Measurements from ENCODE around the gene DIP2C. TPM values are rescaled to one million over a fixed set of nuclear protein-coding genes. Genes with fewer than 3 reads are reported as not detected.
"Not testable (repeated sequence)": the region's sequence is repeated elsewhere in the genome, so short reads cannot be mapped to it uniquely, and the experiment has no call there.

Gene DIP2C
- total RNA-seq, 2 experiments from 2014 or later = 2.0 to 2.3 TPM

GRCh38 chr10:408236-408635 lies 281.2 kb downstream of the DIP2C start:
- CTCF ChIA-PET = no interaction called here
- Mint-ChIP-seq H3K36me3 (ENCODE audit: low read depth) (no peaks in the 10 kb centered on the region), H3K27me3 (no peaks in the 10 kb centered on the region), H3K4me1 (peaks cover 2% of the 10 kb centered on the region), H3K9me3 (no peaks in the 10 kb centered on the region), H3K27ac (no peak overlapping the region), H3K4me3 (no peak overlapping the region)
- POLR2A ChIA-PET = interaction anchor here (0.7 kb wide), 1 partner anchor 125 kb away, joined by 3 read pairs; no protein-coding TSS in a partner anchor
- no peak for DNase-seq

DNA sequence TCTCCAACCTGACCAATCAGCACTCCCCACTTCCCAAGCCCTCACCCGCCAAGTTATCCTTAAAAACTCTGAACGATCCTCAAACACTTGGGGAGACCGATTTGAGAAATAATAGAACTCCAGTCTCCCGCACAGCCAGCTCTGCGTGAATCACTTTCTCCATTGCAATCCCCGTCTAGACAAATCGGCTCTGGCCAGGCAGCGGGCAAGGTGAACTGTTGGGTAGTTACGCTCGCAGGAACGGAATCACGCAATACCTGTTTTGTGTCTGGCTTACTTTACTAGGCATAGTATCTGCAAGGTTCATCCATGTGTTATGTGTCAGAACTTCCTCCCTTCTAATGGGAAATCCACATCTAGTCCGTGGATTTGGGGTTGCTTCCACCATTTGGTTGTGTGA lies 282.5 kb downstream of the DIP2C start:
- DNase-seq = no peak
- no peaks in the 10 kb centered on the region for H3K27me3 Mint-ChIP-seq
- POLR2A ChIA-PET = no interaction called here
- no peaks in the 10 kb centered on the region for H3K36me3 Mint-ChIP-seq (ENCODE audit: low read depth)
- no peaks in the 10 kb centered on the region for H3K9me3 Mint-ChIP-seq
- no peak overlapping the region for H3K27ac Mint-ChIP-seq
- no peak overlapping the region for H3K4me3 Mint-ChIP-seq
- H3K4me1 Mint-ChIP-seq = peaks cover 2% of the 10 kb centered on the region
- CTCF ChIA-PET = no interaction called here

- H3K27ac Mint-ChIP-seq = no peak overlapping the region
- ChIA-PET POLR2A (no interaction called here), CTCF (no interaction called here)
- H3K36me3 Mint-ChIP-seq (ENCODE audit: low read depth) = no peaks in the 10 kb centered on the region
- H3K9me3 Mint-ChIP-seq = no peaks in the 10 kb centered on the region
- H3K4me1 Mint-ChIP-seq = no peaks in the 10 kb centered on the region
- DNase-seq = no peak
- H3K4me3 Mint-ChIP-seq = no peak overlapping the region
- H3K27me3 Mint-ChIP-seq = no peaks in the 10 kb centered on the region
These were observed 283.8 kb downstream of the DIP2C start for GRCh38 chr10:405648-406047.

DNA sequence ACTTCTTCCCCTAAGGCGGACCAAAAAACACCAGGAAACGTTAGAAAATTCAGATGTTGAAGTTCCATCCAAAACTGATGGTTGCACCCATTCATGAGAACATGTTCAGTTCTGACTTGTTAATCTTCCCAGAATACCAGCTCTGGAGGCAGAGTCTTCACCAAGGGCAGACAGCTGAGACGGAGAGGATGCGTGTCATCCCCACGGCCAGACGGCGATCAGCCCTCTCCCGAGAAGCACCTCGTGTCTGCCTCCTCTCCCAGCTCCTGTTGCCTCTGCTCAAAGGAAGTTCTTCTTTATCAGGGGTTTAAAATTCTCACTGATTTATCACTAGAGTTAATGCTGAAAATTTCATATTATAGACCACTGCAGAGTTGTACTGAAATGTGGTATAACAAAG lies 284.5 kb downstream of the DIP2C start:
- DNase-seq = no peak
- H3K27ac Mint-ChIP-seq = no peak overlapping the region
- ChIA-PET CTCF (no interaction called here), POLR2A (no interaction called here)
- no peaks in the 10 kb centered on the region for H3K4me1 Mint-ChIP-seq
- no peak overlapping the region for H3K4me3 Mint-ChIP-seq
- H3K9me3 Mint-ChIP-seq = no peaks in the 10 kb centered on the region
- no peaks in the 10 kb centered on the region for H3K36me3 Mint-ChIP-seq (ENCODE audit: low read depth)
- no peaks in the 10 kb centered on the region for H3K27me3 Mint-ChIP-seq

DNA sequence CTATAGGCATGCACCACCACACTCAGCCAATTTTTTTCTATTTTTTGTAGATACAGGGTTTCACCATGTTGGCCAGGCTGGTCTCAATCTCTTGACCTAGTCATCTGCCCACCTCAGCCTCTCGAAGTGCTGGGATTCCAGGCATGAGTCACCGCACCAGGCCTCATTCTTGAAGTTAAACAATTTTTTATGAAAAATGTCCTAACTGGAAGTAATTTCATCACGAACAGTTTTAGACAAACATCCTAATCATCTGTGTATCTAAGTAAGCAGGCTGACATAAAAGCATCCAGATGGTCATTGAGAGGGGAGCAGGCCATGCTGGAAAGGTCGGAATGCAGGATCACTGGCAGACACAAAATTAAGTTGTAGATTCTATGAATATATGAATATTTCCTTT lies 285.1 kb downstream of the DIP2C start:
- no peak overlapping the region for H3K4me3 Mint-ChIP-seq
- H3K27ac Mint-ChIP-seq = no peak overlapping the region
- no peaks in the 10 kb centered on the region for H3K9me3 Mint-ChIP-seq
- DNase-seq = no peak
- POLR2A ChIA-PET = no interaction called here
- no peaks in the 10 kb centered on the region for H3K4me1 Mint-ChIP-seq
- no peaks in the 10 kb centered on the region for H3K27me3 Mint-ChIP-seq
- CTCF ChIA-PET = no interaction called here
- H3K36me3 Mint-ChIP-seq (ENCODE audit: low read depth) = no peaks in the 10 kb centered on the region

DNA sequence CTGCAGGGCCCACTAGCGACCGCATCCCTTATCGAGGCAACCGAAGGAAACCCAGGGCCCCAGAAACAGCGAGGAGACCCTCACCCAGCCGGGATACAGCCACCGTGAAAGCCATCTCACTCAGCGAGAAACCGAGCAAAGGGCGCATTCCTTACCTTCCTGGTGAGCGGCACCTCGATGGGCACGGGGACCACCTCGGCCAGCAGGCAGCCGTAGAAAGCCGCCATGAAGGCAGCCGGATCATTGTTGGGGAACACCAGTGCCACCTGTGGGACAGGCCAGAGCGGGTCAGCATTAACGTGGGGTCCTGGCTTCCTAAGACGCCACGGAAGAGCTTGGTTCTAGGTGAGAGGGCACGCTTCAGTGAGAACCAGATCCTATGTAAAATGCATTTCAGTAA lies 290.5 kb downstream of the DIP2C start:
- Mint-ChIP-seq H3K4me1 (no peaks in the 10 kb centered on the region), H3K36me3 (ENCODE audit: low read depth) (no peaks in the 10 kb centered on the region), H3K4me3 (no peak overlapping the region), H3K27ac (no peak overlapping the region), H3K27me3 (no peaks in the 10 kb centered on the region), H3K9me3 (no peaks in the 10 kb centered on the region)
- POLR2A ChIA-PET = no interaction called here
- no peak for DNase-seq
- CTCF ChIA-PET = no interaction called here

DNA sequence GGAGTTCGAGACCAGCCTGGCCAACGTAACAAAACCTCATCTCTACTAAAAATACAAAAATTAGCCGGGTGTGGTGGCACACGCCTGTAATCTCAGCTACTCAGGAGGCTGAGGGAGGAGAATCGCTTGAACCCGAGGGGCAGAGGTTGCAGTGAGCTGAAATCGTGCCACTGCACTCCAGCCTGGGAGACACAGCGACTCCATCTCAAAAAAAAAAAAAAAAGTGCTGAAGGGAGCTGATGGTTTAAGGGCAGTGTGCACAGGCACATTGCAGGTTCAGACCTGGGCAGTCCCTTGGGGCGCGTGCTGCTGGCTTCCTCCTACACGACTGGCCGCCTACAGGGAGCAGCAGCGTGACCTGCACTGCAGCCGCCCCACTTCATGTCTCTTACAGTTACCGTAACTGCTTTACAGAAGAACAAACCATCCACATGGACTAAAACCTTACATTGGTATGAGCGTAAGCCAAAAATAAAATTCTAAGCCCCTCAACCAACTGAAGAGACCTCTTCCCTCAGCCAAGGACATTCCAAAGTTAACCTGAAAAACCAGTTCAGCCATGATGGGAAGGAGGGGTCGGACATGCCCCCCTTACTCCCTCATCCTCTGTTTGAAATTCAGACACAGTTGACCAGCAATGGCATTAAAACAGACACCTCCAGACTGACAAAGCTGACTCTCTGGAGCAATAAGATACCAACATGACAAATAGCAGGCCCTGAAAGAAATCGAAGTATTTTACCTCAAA lies 292.0 kb downstream of the DIP2C start:
- no peak for DNase-seq
- Mint-ChIP-seq H3K4me3 (no peak overlapping the region), H3K9me3 (no peaks in the 10 kb centered on the region), H3K27me3 (no peaks in the 10 kb centered on the region), H3K36me3 (ENCODE audit: low read depth) (no peaks in the 10 kb centered on the region), H3K27ac (no peak overlapping the region), H3K4me1 (no peaks in the 10 kb centered on the region)
- POLR2A ChIA-PET = no interaction called here
- CTCF ChIA-PET = no interaction called here

- no peak overlapping the region for H3K27ac Mint-ChIP-seq
- ChIA-PET POLR2A (no interaction called here), CTCF (interaction anchor here (1.4 kb wide), 1 partner anchor 25 kb away, joined by 4 read pairs; no protein-coding TSS in a partner anchor)
- no peaks in the 10 kb centered on the region for H3K9me3 Mint-ChIP-seq
- H3K4me3 Mint-ChIP-seq = no peak overlapping the region
- H3K36me3 Mint-ChIP-seq (ENCODE audit: low read depth) = no peaks in the 10 kb centered on the region
- DNase-seq = no peak
- H3K4me1 Mint-ChIP-seq = no peaks in the 10 kb centered on the region
- no peaks in the 10 kb centered on the region for H3K27me3 Mint-ChIP-seq
These were observed 292.8 kb downstream of the DIP2C start for GRCh38 chr10:396535-397220.

DNA sequence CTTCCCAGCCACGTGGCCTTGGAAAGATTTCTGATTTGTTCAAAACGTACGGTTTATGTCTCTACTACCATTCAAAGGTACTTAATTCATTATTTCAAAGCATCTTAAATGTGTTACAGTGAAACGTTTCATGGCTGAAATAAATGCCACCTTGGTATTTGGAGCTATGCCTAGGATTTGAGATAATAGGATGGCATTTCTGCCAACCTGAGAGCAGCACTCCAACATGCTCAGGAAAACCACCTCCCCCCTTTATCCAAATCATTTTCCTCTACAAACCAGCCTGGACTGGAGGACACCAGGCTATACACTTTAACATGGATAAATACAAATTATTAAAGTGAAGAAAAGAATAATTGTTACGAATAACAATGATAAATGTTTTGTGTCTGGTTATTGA lies 293.4 kb downstream of the DIP2C start:
- no peaks in the 10 kb centered on the region for H3K27me3 Mint-ChIP-seq
- no peaks in the 10 kb centered on the region for H3K36me3 Mint-ChIP-seq (ENCODE audit: low read depth)
- ChIA-PET POLR2A (no interaction called here), CTCF (interaction anchor here (1.4 kb wide), 1 partner anchor 26 kb away, joined by 4 read pairs; no protein-coding TSS in a partner anchor)
- no peak overlapping the region for H3K27ac Mint-ChIP-seq
- no peak overlapping the region for H3K4me3 Mint-ChIP-seq
- no peak for DNase-seq
- no peaks in the 10 kb centered on the region for H3K4me1 Mint-ChIP-seq
- no peaks in the 10 kb centered on the region for H3K9me3 Mint-ChIP-seq

GRCh38 chr10:395665-396064 lies 293.8 kb downstream of the DIP2C start:
- Mint-ChIP-seq H3K4me1 (no peaks in the 10 kb centered on the region), H3K27ac (no peak overlapping the region), H3K4me3 (no peak overlapping the region), H3K36me3 (ENCODE audit: low read depth) (no peaks in the 10 kb centered on the region), H3K27me3 (no peaks in the 10 kb centered on the region), H3K9me3 (no peaks in the 10 kb centered on the region)
- DNase-seq = no peak
- ChIA-PET POLR2A (no interaction called here), CTCF (interaction anchor here (1.4 kb wide), 1 partner anchor 26 kb away, joined by 4 read pairs; no protein-coding TSS in a partner anchor)

GRCh38 chr10:394439-395101 lies 294.9 kb downstream of the DIP2C start:
- CTCF ChIA-PET; H3K36me3 Mint-ChIP-seq (ENCODE audit: low read depth); POLR2A ChIA-PET; H3K9me3 Mint-ChIP-seq; DNase-seq; H3K27ac Mint-ChIP-seq; H3K4me3 Mint-ChIP-seq; H3K4me1 Mint-ChIP-seq; H3K27me3 Mint-ChIP-seq: not testable (repeated sequence)

DNA sequence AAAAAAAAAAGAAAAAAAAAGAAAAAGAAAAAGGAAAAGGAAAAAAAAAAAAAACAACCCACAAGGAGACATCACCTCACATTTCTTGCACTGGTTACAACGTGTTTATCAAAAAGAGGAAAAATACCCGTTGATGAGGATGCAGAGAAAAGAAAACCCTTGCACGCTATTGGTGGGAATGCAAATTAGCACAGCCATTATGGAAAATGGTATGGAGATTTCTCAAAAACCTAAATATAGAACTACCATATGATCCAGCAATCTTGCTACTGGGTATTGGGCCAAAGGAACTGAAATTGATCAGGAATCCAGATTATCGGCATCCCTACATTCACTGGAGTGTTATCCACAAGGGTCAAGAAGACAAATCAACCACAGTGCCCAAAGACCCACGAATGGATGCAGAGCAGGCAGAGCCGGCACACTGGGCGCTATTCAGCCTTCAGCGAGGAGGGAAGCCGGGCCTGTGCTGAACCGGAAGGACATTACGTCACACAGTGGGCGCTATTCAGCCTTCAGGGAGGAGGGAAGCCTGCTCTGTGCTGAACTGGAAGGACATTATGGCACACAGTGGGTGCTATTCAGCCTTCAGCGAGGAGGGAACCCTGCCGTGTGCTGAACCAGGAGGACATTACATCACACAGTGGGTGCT lies 295.6 kb downstream of the DIP2C start:
- no peak overlapping the region for H3K4me3 Mint-ChIP-seq
- DNase-seq = no peak
- H3K9me3 Mint-ChIP-seq = no peaks in the 10 kb centered on the region
- no peaks in the 10 kb centered on the region for H3K4me1 Mint-ChIP-seq
- no peaks in the 10 kb centered on the region for H3K36me3 Mint-ChIP-seq (ENCODE audit: low read depth)
- no peaks in the 10 kb centered on the region for H3K27me3 Mint-ChIP-seq
- ChIA-PET POLR2A (no interaction called here), CTCF (no interaction called here)
- no peak overlapping the region for H3K27ac Mint-ChIP-seq

DNA sequence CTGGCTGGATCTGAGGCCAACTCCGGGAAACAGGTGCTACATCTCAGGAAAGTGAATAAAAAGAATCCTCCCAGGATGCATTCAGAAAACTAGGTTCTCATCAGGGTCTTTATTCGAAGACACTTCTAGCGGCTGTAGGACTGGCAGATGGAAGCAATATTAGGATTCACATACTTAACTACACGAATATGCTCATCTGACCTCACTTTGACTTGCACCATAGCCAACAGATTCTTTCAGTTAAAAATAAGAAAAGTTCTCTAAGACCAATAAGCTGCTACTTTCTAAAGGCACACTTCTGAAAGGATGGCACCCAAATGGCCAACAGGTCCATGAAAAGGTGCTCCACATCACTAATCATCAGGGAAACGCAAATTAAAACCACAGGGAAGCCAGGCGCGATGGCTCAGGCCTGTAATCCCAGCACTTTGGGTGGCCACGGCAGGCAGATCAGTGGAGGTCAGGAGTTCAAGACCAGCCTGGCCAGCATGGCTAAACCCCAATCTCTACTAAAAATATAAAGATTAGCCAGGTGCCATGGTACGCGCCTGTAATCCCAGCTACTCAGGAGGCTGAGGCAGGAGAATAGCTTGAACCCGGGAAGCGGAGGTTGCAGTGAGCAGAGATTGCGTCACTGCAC lies 296.2 kb downstream of the DIP2C start:
- POLR2A ChIA-PET = no interaction called here
- Mint-ChIP-seq H3K36me3 (ENCODE audit: low read depth) (no peaks in the 10 kb centered on the region), H3K27ac (no peak overlapping the region)

More for the DNA sequence above, 296.2 kb downstream of the DIP2C start:
- Mint-ChIP-seq H3K27me3 (no peaks in the 10 kb centered on the region), H3K9me3 (no peaks in the 10 kb centered on the region), H3K4me1 (no peaks in the 10 kb centered on the region), H3K4me3 (no peak overlapping the region)
- no peak for DNase-seq
- CTCF ChIA-PET = no interaction called here

Data from activated CD4-positive, alpha-beta T cell treated with anti-CD3 and anti-CD28 coated beads, Interleukin-2, amount 10 ng/mL, durations not matched to agents 7 days and 5 days (primary cell).